Activated naive CD8-positive, alpha-beta T cell treated with anti-CD3 and anti-CD28 coated beads, Interleukin-2, amount 10 ng/mL, durations not matched to agents 7 days and 5 days (primary cell): Measurements from ENCODE around the gene LMAN1. TPM values are rescaled to one million over a fixed set of nuclear protein-coding genes. Genes with fewer than 3 reads are reported as not detected.
A peak's percentile ranks its signal among the peaks of the same experiment; 100 is the strongest.

ENCODE experiments used
- ATAC-seq: fragments of 150-1000 bp; cut with Tn5 transposase; one replicate; pipeline ENCODE4 v1.10.0; 2021; ENCODE audit warnings: low read depth, moderate library complexity
- POLR2A ChIA-PET: fragments of 350-600 bp; sonication (Branson Sonifier 250); formaldehyde crosslinking; loops from one replicate; lab custom pipeline; 2021; ENCODE audit warnings: antibody characterized with exemption; lab: Charles Lee
- DNase-seq: peaks from one replicate; pipeline ENCODE4 v3.0.0; 2021
- H3K27ac Mint-ChIP-seq: one replicate; pipeline ENCODE4 v1.8.0; 2022; ENCODE audit warnings: mild to moderate bottlenecking, mixed read lengths
- H3K27me3 Mint-ChIP-seq: one replicate; pipeline ENCODE4 v1.8.0; 2022; ENCODE audit warnings: mild to moderate bottlenecking, moderate library complexity, mixed read lengths
- H3K36me3 Mint-ChIP-seq: one replicate; pipeline ENCODE4 v1.8.0; 2021; ENCODE audit warnings: mild to moderate bottlenecking, mixed read lengths
- H3K4me1 Mint-ChIP-seq: one replicate; pipeline ENCODE4 v1.8.0; 2021; ENCODE audit warnings: mixed read lengths
- H3K4me3 Mint-ChIP-seq: one replicate; pipeline ENCODE4 v1.8.0; 2022; ENCODE audit warnings: mild to moderate bottlenecking, moderate library complexity, mixed read lengths
- H3K9me3 Mint-ChIP-seq: one replicate; pipeline ENCODE4 v1.8.0; 2021; ENCODE audit warnings: mixed read lengths
- total RNA-seq, 2 experiments: library from RNA; stranded (reverse); gene quantifications; one replicate each; pipeline ENCODE4 v1.2.3, GENCODE V29; 2021

The LMAN1 gene
- total RNA-seq, 2 experiments from 2014 or later, result 56.5 to 58.5 TPM

GRCh38 chr18:59381949-59382348, 22.9 kb upstream of the LMAN1 start:
- POLR2A ChIA-PET, result no interaction called here
- Mint-ChIP-seq H3K27ac (no peak overlapping the region), H3K4me3 (no peak overlapping the region), H3K36me3 (no peaks in the 10 kb centered on the region), H3K4me1 (no peaks in the 10 kb centered on the region), H3K9me3 (no peaks in the 10 kb centered on the region), H3K27me3 (peaks cover 18% of the 10 kb centered on the region)
- ATAC-seq (no peak), DNase-seq (no peak)

- POLR2A ChIA-PET, result no interaction called here
- Mint-ChIP-seq H3K4me3 (no peak overlapping the region), H3K27me3 (peaks cover 18% of the 10 kb centered on the region), H3K9me3 (no peaks in the 10 kb centered on the region), H3K36me3 (no peaks in the 10 kb centered on the region), H3K4me1 (no peaks in the 10 kb centered on the region), H3K27ac (no peak overlapping the region)
- ATAC-seq (no peak), DNase-seq (no peak)
These were observed 21.6 kb upstream of the LMAN1 start for GRCh38 chr18:59380706-59381105.

- POLR2A ChIA-PET, result no interaction called here
- H3K27ac Mint-ChIP-seq, result no peak overlapping the region
- DNase-seq (no peak), ATAC-seq (no peak)
- H3K4me3 Mint-ChIP-seq, result no peak overlapping the region
- H3K4me1 Mint-ChIP-seq, result no peaks in the 10 kb centered on the region
- no peaks in the 10 kb centered on the region for H3K36me3 Mint-ChIP-seq
- H3K27me3 Mint-ChIP-seq, result peaks cover 18% of the 10 kb centered on the region
- no peaks in the 10 kb centered on the region for H3K9me3 Mint-ChIP-seq
These were observed 20.9 kb upstream of the LMAN1 start for GRCh38 chr18:59379772-59380522.

- ATAC-seq, result no peak
- Mint-ChIP-seq H3K27ac (no peak overlapping the region), H3K4me3 (no peak overlapping the region), H3K9me3 (peaks cover 1% of the 10 kb centered on the region), H3K36me3 (no peaks in the 10 kb centered on the region), H3K27me3 (peaks cover 11% of the 10 kb centered on the region), H3K4me1 (peaks cover 5% of the 10 kb centered on the region)
- POLR2A ChIA-PET, result no interaction called here
- no peak for DNase-seq
These were observed 18.7 kb upstream of the LMAN1 start for GRCh38 chr18:59377613-59378337.

- no peak for ATAC-seq
- Mint-ChIP-seq H3K27ac (no peak overlapping the region), H3K36me3 (no peaks in the 10 kb centered on the region), H3K9me3 (peaks cover 1% of the 10 kb centered on the region), H3K27me3 (peaks cover 13% of the 10 kb centered on the region), H3K4me1 (peaks cover 5% of the 10 kb centered on the region), H3K4me3 (no peak overlapping the region)
- POLR2A ChIA-PET, result no interaction called here
- DNase-seq, result no peak
These were observed 17.4 kb upstream of the LMAN1 start for GRCh38 chr18:59376351-59376935.

- Mint-ChIP-seq H3K9me3 (peaks cover 1% of the 10 kb centered on the region), H3K4me1 (peaks cover 5% of the 10 kb centered on the region), H3K27ac (no peak overlapping the region), H3K4me3 (no peak overlapping the region), H3K27me3 (peaks cover 15% of the 10 kb centered on the region), H3K36me3 (no peaks in the 10 kb centered on the region)
- POLR2A ChIA-PET, result no interaction called here
- no peak for ATAC-seq
- DNase-seq, result no peak
These were observed 15.1 kb upstream of the LMAN1 start for GRCh38 chr18:59374128-59374527.

- Mint-ChIP-seq H3K4me3 (no peak overlapping the region), H3K27me3 (peaks cover 12% of the 10 kb centered on the region), H3K4me1 (peaks cover 5% of the 10 kb centered on the region), H3K27ac (no peak overlapping the region), H3K9me3 (peaks cover 1% of the 10 kb centered on the region), H3K36me3 (no peaks in the 10 kb centered on the region)
- DNase-seq (no peak), ATAC-seq (no peak)
- POLR2A ChIA-PET, result no interaction called here
These were observed 13.9 kb upstream of the LMAN1 start for GRCh38 chr18:59372975-59373374.

- POLR2A ChIA-PET, result no interaction called here
- H3K9me3 Mint-ChIP-seq, result no peaks in the 10 kb centered on the region
- peaks cover 31% of the 10 kb centered on the region for H3K4me1 Mint-ChIP-seq
- peaks cover 4% of the 10 kb centered on the region for H3K27me3 Mint-ChIP-seq
- peak overlapping the region; percentile 42 for H3K4me3 Mint-ChIP-seq
- ATAC-seq (no peak), DNase-seq (no peak)
- no peak overlapping the region for H3K27ac Mint-ChIP-seq
- peaks cover 6% of the 10 kb centered on the region for H3K36me3 Mint-ChIP-seq
These were observed 1.3 kb upstream of the LMAN1 start for GRCh38 chr18:59360381-59360780.

- Mint-ChIP-seq H3K36me3 (peaks cover 10% of the 10 kb centered on the region), H3K4me1 (peaks cover 34% of the 10 kb centered on the region), H3K4me3 (peak overlapping the region; percentile 64), H3K27ac (no peak overlapping the region), H3K27me3 (peaks cover 4% of the 10 kb centered on the region), H3K9me3 (no peaks in the 10 kb centered on the region)
- POLR2A ChIA-PET, result interaction anchor here (1.0 to 1.6 kb wide), 3 partner anchors 12 to 36 kb away, joined by 3 to 5 read pairs (median 4); no protein-coding TSS in a partner anchor
- DNase-seq, result no peak
- peak; percentile 4 for ATAC-seq
These were observed 499 bp upstream of the LMAN1 start for GRCh38 chr18:59359576-59359952.

- peaks cover 11% of the 10 kb centered on the region for H3K36me3 Mint-ChIP-seq
- H3K27me3 Mint-ChIP-seq, result peaks cover 2% of the 10 kb centered on the region
- peak overlapping the region; percentile 98 for H3K27ac Mint-ChIP-seq
- POLR2A ChIA-PET, result interaction anchor here (1.6 kb wide), 1 partner anchor 13 kb away, joined by 4 read pairs; no protein-coding TSS in a partner anchor
- peak overlapping the region; percentile 100 for H3K4me3 Mint-ChIP-seq
- no peaks in the 10 kb centered on the region for H3K9me3 Mint-ChIP-seq
- no peak for DNase-seq
- H3K4me1 Mint-ChIP-seq, result peaks cover 35% of the 10 kb centered on the region
- no peak for ATAC-seq
These were observed 702 bp downstream of the LMAN1 start for GRCh38 chr18:59358414-59358711.

GRCh38 chr18:59357928-59358327, 1.1 kb downstream of the LMAN1 start:
- ATAC-seq (no peak), DNase-seq (no peak)
- POLR2A ChIA-PET, result no interaction called here
- Mint-ChIP-seq H3K4me1 (peaks cover 39% of the 10 kb centered on the region), H3K27me3 (peaks cover 2% of the 10 kb centered on the region), H3K4me3 (peak overlapping the region; percentile 100), H3K36me3 (peaks cover 15% of the 10 kb centered on the region), H3K9me3 (no peaks in the 10 kb centered on the region), H3K27ac (peak overlapping the region; percentile 98)

GRCh38 chr18:59354731-59355130, 4.3 kb downstream of the LMAN1 start:
- DNase-seq (no peak), ATAC-seq (no peak)
- POLR2A ChIA-PET, result no interaction called here
- Mint-ChIP-seq H3K9me3 (no peaks in the 10 kb centered on the region), H3K27me3 (no peaks in the 10 kb centered on the region), H3K27ac (no peak overlapping the region), H3K4me1 (peaks cover 46% of the 10 kb centered on the region), H3K36me3 (peaks cover 34% of the 10 kb centered on the region), H3K4me3 (no peak overlapping the region)

- Mint-ChIP-seq H3K4me3 (no peak overlapping the region), H3K27ac (peak overlapping the region; percentile 40), H3K27me3 (no peaks in the 10 kb centered on the region)
These were observed 5.9 kb downstream of the LMAN1 start for GRCh38 chr18:59353079-59353680.

More at GRCh38 chr18:59353079-59353680, 5.9 kb downstream of the LMAN1 start:
- peaks cover 39% of the 10 kb centered on the region for H3K4me1 Mint-ChIP-seq
- H3K36me3 Mint-ChIP-seq, result peaks cover 46% of the 10 kb centered on the region
- no peaks in the 10 kb centered on the region for H3K9me3 Mint-ChIP-seq
- no peak for DNase-seq
- no peak for ATAC-seq
- POLR2A ChIA-PET, result no interaction called here
